K562 (cell line): ENCODE measurements around the gene TNN. TPM values are rescaled to one million over a fixed set of nuclear protein-coding genes. Genes with fewer than 3 reads are reported as not detected.

Experiments
- ATAC-seq: fragments of 200-7000 bp; cut with Tn5 transposase; 3 replicates; pipeline ENCODE4 v1.9.1; 2020; ENCODE audit warnings: moderate library complexity
- BruUV-seq: library from RNA; stranded (reverse); fragments of 400-500 nt; replicated peaks from 2 replicates; lab custom pipeline; 2021; lab: Mats Ljungman, UMichigan
- CTCF ChIA-PET: fragments of 300-600 bp; formaldehyde crosslinking; extraction: SDS; loops from one replicate; lab custom pipeline; 2021; ENCODE audit warnings: low intra/inter-chr PET ratio; lab: Yijun Ruan, JAX
- POLR2A ChIA-PET: fragments of 300-600, 350-650 bp; sonication (Branson Sonifier 250); formaldehyde crosslinking; extraction: SDS; loops from one replicate; lab custom pipeline; 2021; ENCODE audit warnings: antibody characterized with exemption, inconsistent platforms; lab: Yijun Ruan, JAX
- DNase-seq, 4 experiments: peaks; one replicate each; pipeline versions ENCODE4 v3.0.0 to v3.0.0-alpha.2; 2011 to 2018; ENCODE audit warnings: low spot score in 3 of 4, mixed read lengths in 3 of 4; ENCODE audit errors: extremely low read depth in 1 of 4
- FAIRE-seq: peaks from 2 replicates; lab custom pipeline; 2011; peaks lifted over from hg19 to GRCh38; lab: Jason Lieb, UNC
- H2AFZ ChIP-seq: 2 replicates; pipeline ENCODE4 v1.6.0; 2011; ENCODE audit warnings: low read depth, low read length, control low read depth, inconsistent platforms
- H3K27ac ChIP-seq: fragments of 200-600 bp; 3 replicates; pipeline ENCODE4 v1.8.0; 2011; ENCODE audit warnings: low read depth, mild to moderate bottlenecking, control low read depth, inconsistent platforms, low read length, moderate library complexity, mixed read lengths; ENCODE audit errors: extremely low read depth
- H3K27me3 ChIP-seq, 2 experiments: fragments of 300-600 bp in 1 of 2; 2 replicates in 1 of 2; 3 replicates in 1 of 2; pipeline versions ENCODE4 v1.6.0 to v1.8.0; 2011; ENCODE audit warnings: inconsistent platforms in 2 of 2, low read length in 2 of 2, mild to moderate bottlenecking in 1 of 2, mixed read lengths in 1 of 2, moderate library complexity in 1 of 2; ENCODE audit not compliant: control insufficient read depth in 2 of 2, insufficient read depth in 2 of 2
- H3K36me3 ChIP-seq: fragments of 300-600 bp; 3 replicates; pipeline ENCODE4 v1.8.0; 2011; ENCODE audit warnings: mild to moderate bottlenecking, low read length, inconsistent platforms; ENCODE audit not compliant: control insufficient read depth, insufficient read depth
- H3K4me1 ChIP-seq, 2 experiments: fragments of 200-600 bp in 1 of 2; replicated peaks in 1 of 2; 2 replicates in 1 of 2; 3 replicates in 1 of 2; pipeline versions ENCODE4 v1.5.1 to v1.8.0; 2011; ENCODE audit warnings: inconsistent platforms in 2 of 2, low read length in 2 of 2, mild to moderate bottlenecking in 1 of 2, mixed read lengths in 1 of 2, moderate library complexity in 1 of 2; ENCODE audit not compliant: control insufficient read depth in 2 of 2, insufficient read depth in 2 of 2
- H3K4me2 ChIP-seq: 2 replicates; pipeline ENCODE4 v1.6.1; 2011; ENCODE audit warnings: low read length, control low read depth, inconsistent platforms, mixed read lengths; ENCODE audit not compliant: insufficient read depth
- H3K4me3 ChIP-seq: fragments of 200-600 bp; sonication (generic), shearing (Covaris generic); 2 replicates; pipeline ENCODE4 v1.5.1; 2016; ENCODE audit warnings: control low read depth, inconsistent platforms
- H3K79me2 ChIP-seq: fragments of 200-600 bp; 3 replicates; pipeline ENCODE4 v1.8.0; 2011; ENCODE audit warnings: low read length, inconsistent platforms; ENCODE audit not compliant: control insufficient read depth, insufficient read depth
- H3K9ac ChIP-seq, 2 experiments: 2 replicates each; pipeline versions ENCODE4 v1.6.0 to v1.6.1; 2011; ENCODE audit warnings: low read depth in 2 of 2, low read length in 2 of 2, control low read depth in 1 of 2, inconsistent platforms in 1 of 2, mild to moderate bottlenecking in 1 of 2, mixed read lengths in 1 of 2; ENCODE audit not compliant: insufficient read depth in 1 of 2
- H3K9me1 ChIP-seq: one replicate; pipeline ENCODE4 v1.6.0; 2011; ENCODE audit warnings: inconsistent platforms, mild to moderate bottlenecking, low read length, moderate library complexity; ENCODE audit not compliant: control insufficient read depth, insufficient read depth
- H3K9me3 ChIP-seq: replicated peaks from 2 replicates; pipeline ENCODE4 v1.5.1; 2011; ENCODE audit warnings: low read depth, low read length, inconsistent platforms; ENCODE audit not compliant: control insufficient read depth, insufficient read depth
- H4K20me1 ChIP-seq: replicated peaks from 2 replicates; pipeline ENCODE4 v1.6.1; 2011; ENCODE audit warnings: low read length, inconsistent platforms, mixed read lengths; ENCODE audit not compliant: control insufficient read depth, insufficient read depth
- BACH1 ChIP-seq: fragments of 200-800 bp; sonication (Bioruptor generic); IDR thresholded peaks from 2 replicates; pipeline ENCODE4 v1.6.1; 2016; ENCODE audit warnings: missing genetic modification characterization, missing compliant biosample characterization
- CBX5 ChIP-seq: IDR thresholded peaks from 2 replicates; pipeline ENCODE4 v1.6.1; 2014; ENCODE audit warnings: low read depth, borderline replicate concordance
- CREBBP ChIP-seq: IDR thresholded peaks from one replicate; pipeline ENCODE4 v1.6.1; 2012; ENCODE audit warnings: low read depth, mild to moderate bottlenecking, control low read depth, inconsistent platforms, low read length
- DACH1 ChIP-seq: fragments of 450-650 bp; IDR thresholded peaks from 2 replicates; pipeline ENCODE4 v1.6.1; 2018; ENCODE audit not compliant: partially characterized antibody
- EHMT2 ChIP-seq: fragments of 450-650 bp; IDR thresholded peaks from 2 replicates; pipeline ENCODE4 v1.6.1; 2018; ENCODE audit warnings: antibody characterized with exemption
- GABPB2 ChIP-seq: fragments of 250-450 bp; sonication (Bioruptor Pico); conservative IDR thresholded peaks from 2 replicates; pipeline ENCODE4 v1.5.1; 2021; ENCODE audit warnings: mild to moderate bottlenecking
- HMGN3 ChIP-seq: IDR thresholded peaks from 2 replicates; pipeline ENCODE4 v1.6.1; 2011; ENCODE audit warnings: borderline replicate concordance, low read depth, mild to moderate bottlenecking, mixed read lengths, low read length; ENCODE audit not compliant: insufficient read length; ENCODE audit errors: extremely low read depth
- NR0B1 ChIP-seq: fragments of 450-650 bp; IDR thresholded peaks from one replicate; pipeline ENCODE4 v1.6.1; 2018; ENCODE audit warnings: mild to moderate bottlenecking, moderate library complexity; ENCODE audit not compliant: partially characterized antibody
- PHB ChIP-seq: fragments of 250-450 bp; sonication (Bioruptor Pico); IDR thresholded peaks from 2 replicates; pipeline ENCODE4 v1.5.0; 2021
- SAFB ChIP-seq: fragments of 200-400 bp; formaldehyde crosslinking; IDR thresholded peaks from 2 replicates; pipeline ENCODE4 v1.6.1; 2017; ENCODE audit warnings: low read depth, low read length, borderline replicate concordance
- SMAD1 ChIP-seq: fragments of 150-350 bp; IDR thresholded peaks from 2 replicates; pipeline ENCODE4 v1.6.1; 2014; ENCODE audit warnings: low read length, low read depth; ENCODE audit not compliant: partially characterized antibody
- SNAPC5 ChIP-seq: fragments of 250-450 bp; sonication (Bioruptor Pico); IDR thresholded peaks from 2 replicates; pipeline ENCODE4 v1.8.0; 2021; ENCODE audit warnings: moderate library complexity, mild to moderate bottlenecking, inconsistent platforms
- TCF3 ChIP-seq: sonication (generic); formaldehyde crosslinking; IDR thresholded peaks from 2 replicates; pipeline ENCODE4 v1.4.0; 2020; ENCODE audit warnings: mild to moderate bottlenecking, missing genetic modification reagents
- ZKSCAN3 ChIP-seq: fragments of 250-450 bp; sonication (Bioruptor Pico); IDR thresholded peaks from 2 replicates; pipeline ENCODE4 v1.4.0; 2020
- WGBS: fragments of 100-300 bp; shearing (Covaris generic); methylation state at CpG from one replicate; pipeline ENCODE4 v1.1.6; 2016; ENCODE audit warnings: low coverage, mixed read lengths; ENCODE audit not compliant: insufficient coverage; ENCODE audit errors: missing lambda C conversion rate; 5-methylcytosine and 5-hydroxymethylcytosine counted together
- in situ Hi-C: fragments of 300-500 bp; cut with MboI; formaldehyde crosslinking; loops from 4 replicates; pipeline ENCODE4 v1.15.0; 2018; ENCODE audit warnings: inconsistent platforms, mixed read lengths
- intact Hi-C: fragments of 100-400 bp; cut with micrococcal nuclease; formaldehyde crosslinking; loops from 2 replicates; pipeline ENCODE4 v1.14.2; 2022
- polyA plus RNA-seq, 8 experiments: library from polyadenylated mRNA; depleted of rRNA in 4 of 8; stranded (reverse) in 5 of 8; unstranded in 3 of 8; fragments of >200 nt; fragmentation: Nextera tagmentation in 2 of 8; fragmentation: Illumina TruSeq in 1 of 8; extraction: Ambion mirVana in 2 of 8; extraction: Trizol in 1 of 8; gene quantifications; 2 replicates each; pipeline versions ENCODE4 v1.2.1 to v1.2.3, GENCODE V29; 2011 to 2014; ENCODE audit warnings: inconsistent platforms in 1 of 8, missing spikeins in 1 of 8
- total RNA-seq, 7 experiments: library from RNA; depleted of rRNA in 6 of 7; stranded (reverse); fragments of >200 nt in 6 of 7; fragmentation: Illumina TruSeq in 2 of 7; extraction: Trizol in 2 of 7; gene quantifications; 2 replicates each; pipeline versions ENCODE4 v1.2.1 to v1.2.3, GENCODE V29; 2011 to 2021; ENCODE audit warnings: low replicate concordance in 1 of 7
- TF ChIP-seq, protein P1 (sequence below), 2 experiments: fragments of 450-650 bp in 1 of 2; sonication (generic) in 1 of 2; formaldehyde crosslinking; conservative IDR thresholded peaks; 2 replicates each; pipeline versions ENCODE4 v1.4.0 to v1.8.1; 2020 to 2022; ENCODE audit warnings: mild to moderate bottlenecking in 1 of 2, missing genetic modification reagents in 1 of 2
- TF ChIP-seq, protein P2 (sequence below): fragments of 450-650 bp; IDR thresholded peaks from 2 replicates; pipeline ENCODE4 v1.6.1; 2016
- TF ChIP-seq, protein P3 (sequence below): sonication (generic); formaldehyde crosslinking; IDR thresholded peaks from 2 replicates; pipeline ENCODE4 v1.8.1; 2022; ENCODE audit warnings: missing genetic modification reagents
- TF ChIP-seq, protein P4 (sequence below): fragments of 450-650 bp; IDR thresholded peaks from 2 replicates; pipeline ENCODE4 v1.6.1; 2017; ENCODE audit warnings: mild to moderate bottlenecking, moderate library complexity

Gene TNN
- total and polyA plus RNA-seq, 9 of the 15 experiments (the other 6 are each of a cell fraction or from before 2014, with no cell fraction given), result 0.01 to 0.09 (median 0.07) TPM; not detected in 4

DNA sequence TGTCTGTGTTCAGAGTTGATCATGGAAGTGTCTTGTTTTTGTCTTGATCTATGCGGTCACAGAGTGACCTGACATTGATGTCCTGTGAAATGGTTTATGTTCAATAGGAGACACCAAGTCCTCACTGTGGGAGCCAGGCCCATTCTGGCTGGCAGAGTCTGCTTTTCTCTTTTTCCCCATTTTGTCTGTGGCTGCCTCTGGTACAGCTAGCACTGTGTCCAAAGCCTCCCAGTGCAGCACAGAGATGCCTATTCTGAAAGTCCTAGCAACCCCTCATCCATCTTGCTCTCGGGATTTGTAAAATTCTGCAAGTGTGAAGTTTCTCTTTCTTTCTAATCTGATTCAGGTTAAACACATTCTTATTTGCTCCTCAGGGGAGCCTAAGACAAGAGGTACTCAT is 14.3 kb downstream of the TNN start:
- 0% methylated on average over 2 of the region's 2 CpGs for WGBS
- no peak for FAIRE-seq
- CTCF ChIA-PET, result no interaction called here
- TF ChIP-seq CBX5 (no peak), GABPB2 (no peak), NR0B1 (no peak), HMGN3 (no peak), EHMT2 (no peak), SNAPC5 (CRISPR knock-in tag) (no peak), SAFB (no peak), DACH1 (no peak), SMAD1 (no peak), TCF3 (no peak), ZKSCAN3 (CRISPR knock-in tag) (no peak), PHB (CRISPR knock-in tag) (no peak), CREBBP (no peak), BACH1 (tag) (no peak)
- TF ChIP-seq, protein P1, sequence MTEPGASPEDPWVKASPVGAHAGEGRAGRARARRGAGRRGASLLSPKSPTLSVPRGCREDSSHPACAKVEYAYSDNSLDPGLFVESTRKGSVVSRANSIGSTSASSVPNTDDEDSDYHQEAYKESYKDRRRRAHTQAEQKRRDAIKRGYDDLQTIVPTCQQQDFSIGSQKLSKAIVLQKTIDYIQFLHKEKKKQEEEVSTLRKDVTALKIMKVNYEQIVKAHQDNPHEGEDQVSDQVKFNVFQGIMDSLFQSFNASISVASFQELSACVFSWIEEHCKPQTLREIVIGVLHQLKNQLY (CRISPR knock-in tag; conservative IDR thresholded peaks at IDR 0.05), result no peak
- TF ChIP-seq, protein P2, sequence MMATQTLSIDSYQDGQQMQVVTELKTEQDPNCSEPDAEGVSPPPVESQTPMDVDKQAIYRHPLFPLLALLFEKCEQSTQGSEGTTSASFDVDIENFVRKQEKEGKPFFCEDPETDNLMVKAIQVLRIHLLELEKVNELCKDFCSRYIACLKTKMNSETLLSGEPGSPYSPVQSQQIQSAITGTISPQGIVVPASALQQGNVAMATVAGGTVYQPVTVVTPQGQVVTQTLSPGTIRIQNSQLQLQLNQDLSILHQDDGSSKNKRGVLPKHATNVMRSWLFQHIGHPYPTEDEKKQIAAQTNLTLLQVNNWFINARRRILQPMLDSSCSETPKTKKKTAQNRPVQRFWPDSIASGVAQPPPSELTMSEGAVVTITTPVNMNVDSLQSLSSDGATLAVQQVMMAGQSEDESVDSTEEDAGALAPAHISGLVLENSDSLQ, result no peak
- TF ChIP-seq, protein P3, sequence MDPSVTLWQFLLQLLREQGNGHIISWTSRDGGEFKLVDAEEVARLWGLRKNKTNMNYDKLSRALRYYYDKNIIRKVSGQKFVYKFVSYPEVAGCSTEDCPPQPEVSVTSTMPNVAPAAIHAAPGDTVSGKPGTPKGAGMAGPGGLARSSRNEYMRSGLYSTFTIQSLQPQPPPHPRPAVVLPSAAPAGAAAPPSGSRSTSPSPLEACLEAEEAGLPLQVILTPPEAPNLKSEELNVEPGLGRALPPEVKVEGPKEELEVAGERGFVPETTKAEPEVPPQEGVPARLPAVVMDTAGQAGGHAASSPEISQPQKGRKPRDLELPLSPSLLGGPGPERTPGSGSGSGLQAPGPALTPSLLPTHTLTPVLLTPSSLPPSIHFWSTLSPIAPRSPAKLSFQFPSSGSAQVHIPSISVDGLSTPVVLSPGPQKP, result no peak
- TF ChIP-seq, protein P4, sequence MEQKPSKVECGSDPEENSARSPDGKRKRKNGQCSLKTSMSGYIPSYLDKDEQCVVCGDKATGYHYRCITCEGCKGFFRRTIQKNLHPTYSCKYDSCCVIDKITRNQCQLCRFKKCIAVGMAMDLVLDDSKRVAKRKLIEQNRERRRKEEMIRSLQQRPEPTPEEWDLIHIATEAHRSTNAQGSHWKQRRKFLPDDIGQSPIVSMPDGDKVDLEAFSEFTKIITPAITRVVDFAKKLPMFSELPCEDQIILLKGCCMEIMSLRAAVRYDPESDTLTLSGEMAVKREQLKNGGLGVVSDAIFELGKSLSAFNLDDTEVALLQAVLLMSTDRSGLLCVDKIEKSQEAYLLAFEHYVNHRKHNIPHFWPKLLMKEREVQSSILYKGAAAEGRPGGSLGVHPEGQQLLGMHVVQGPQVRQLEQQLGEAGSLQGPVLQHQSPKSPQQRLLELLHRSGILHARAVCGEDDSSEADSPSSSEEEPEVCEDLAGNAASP, result no peak
- Histone ChIP-seq H3K9ac (no peak overlapping the region), H3K9me3 (no peaks in the 10 kb centered on the region), H3K36me3 (no peaks in the 10 kb centered on the region), H4K20me1 (peaks cover 4% of the 10 kb centered on the region; the same call in 1 of the 2 replicates), H2AFZ (no peak overlapping the region), H3K4me3 (no peak overlapping the region), H3K9me1 (no peaks in the 10 kb centered on the region), H3K27me3 (peaks cover 41 to 72% of the 10 kb centered on the region in 2 experiments), H3K27ac (no peak overlapping the region), H3K4me2 (no peak overlapping the region), H3K79me2 (no peaks in the 10 kb centered on the region), H3K4me1 (peaks cover 0 to 5% of the 10 kb centered on the region in 2 experiments; a peak in 1 of 5 replicates)
- intact Hi-C loops (no loop called here), in situ Hi-C loops (no loop called here)
- DNase-seq, result no peak
- POLR2A ChIA-PET, result interaction anchor here (0.5 kb wide), 1 partner anchor 110 kb away, joined by 3 read pairs; no protein-coding TSS in a partner anchor
- BruUV-seq, result no TSS peak
- ATAC-seq, result no peak
